Caki2 (cell line): Measurements from ENCODE around the gene CLDN19. TPM values are rescaled to one million over a fixed set of nuclear protein-coding genes. Genes with fewer than 3 reads are reported as not detected.

Source experiments
- DNase-seq: peaks from one replicate; pipeline ENCODE4 v3.0.0-alpha.2; 2015; ENCODE audit warnings: low read depth
- in situ Hi-C: cut with HindIII; loops from 2 replicates; pipeline ENCODE4 v1.10.0; 2016; ENCODE audit warnings: low sequenced_read_pairs, low pct_unique_long_range_greater_than_20kb, mixed read lengths
- total RNA-seq: library from RNA; depleted of rRNA; stranded (reverse); fragments of >200 nt; shearing (Covaris generic); gene quantifications from 2 replicates; pipeline ENCODE4 v1.2.3, GENCODE V29; 2014; ENCODE audit warnings: low replicate concordance; rRNA removed

The CLDN19 gene
- total RNA-seq: not detected in 2 replicates

- in situ Hi-C loops: no loop called here
- no peak for DNase-seq
These were observed at the start of gene CLDN19 for GRCh38 chr1:42739753-42740700. CLDN19 (minus strand) TSS chr1:42740236; CDS start chr1:42740063, 173 bp downstream.

GRCh38 chr1:42788021-42788420, 48.0 kb upstream of the CLDN19 start:
- DNase-seq: no peak
- in situ Hi-C loops: no loop called here

GRCh38 chr1:42786097-42786496, 46.1 kb upstream of the CLDN19 start:
- in situ Hi-C loops: no loop called here
- no peak for DNase-seq

GRCh38 chr1:42784946-42785693, 45.1 kb upstream of the CLDN19 start, which contains the start of gene TMEM269:
TMEM269 (plus strand) TSS chr1:42784991; CDS start chr1:42789894, 4,903 bp downstream.
- in situ Hi-C loops: no loop called here

GRCh38 chr1:42784547-42784945, 44.5 kb upstream of the CLDN19 start:
- in situ Hi-C loops: no loop called here

More at GRCh38 chr1:42784946-42785693, 45.1 kb upstream of the CLDN19 start, which contains the start of gene TMEM269:
- no peak for DNase-seq

GRCh38 chr1:42783092-42783491, 43.1 kb upstream of the CLDN19 start:
- in situ Hi-C loops: no loop called here

More at GRCh38 chr1:42784547-42784945, 44.5 kb upstream of the CLDN19 start:
- no peak for DNase-seq

GRCh38 chr1:42780176-42780575, 40.1 kb upstream of the CLDN19 start:
- DNase-seq: no peak
- in situ Hi-C loops: no loop called here

More at GRCh38 chr1:42783092-42783491, 43.1 kb upstream of the CLDN19 start:
- DNase-seq: no peak

GRCh38 chr1:42779725-42780124, 39.7 kb upstream of the CLDN19 start:
- DNase-seq: no peak
- in situ Hi-C loops: no loop called here

- in situ Hi-C loops: no loop called here
- peak; percentile 19 for DNase-seq
These were observed 37.8 kb upstream of the CLDN19 start for GRCh38 chr1:42777852-42778251.

GRCh38 chr1:42776502-42776901, 36.5 kb upstream of the CLDN19 start:
- in situ Hi-C loops: no loop called here
- no peak for DNase-seq

- DNase-seq: no peak
- in situ Hi-C loops: no loop called here
These were observed 35.0 kb upstream of the CLDN19 start for GRCh38 chr1:42774928-42775526.

- in situ Hi-C loops: no loop called here
- DNase-seq: no peak
These were observed 33.4 kb upstream of the CLDN19 start for GRCh38 chr1:42773420-42773819.

GRCh38 chr1:42769811-42770210, 29.8 kb upstream of the CLDN19 start:
- no peak for DNase-seq
- in situ Hi-C loops: no loop called here

GRCh38 chr1:42768172-42768571, 28.1 kb upstream of the CLDN19 start:
- in situ Hi-C loops: no loop called here
- no peak for DNase-seq

- no peak for DNase-seq
- in situ Hi-C loops: no loop called here
These were observed 27.5 kb upstream of the CLDN19 start for GRCh38 chr1:42767510-42768000.

- in situ Hi-C loops: no loop called here
- peak; percentile 99 for DNase-seq
These were observed 26.9 kb upstream of the CLDN19 start, which contains the start of the genes C1orf50 and P3H1 for GRCh38 chr1:42766741-42767509. C1orf50 (plus strand) TSS chr1:42767249; CDS start chr1:42767312, 63 bp downstream. P3H1 (minus strand) TSS chr1:42767028; CDS start chr1:42766971, 57 bp downstream.
